Neural progenitor cell (in vitro differentiated cells): ENCODE data around the gene BCAS3.

Experiments used
- CTCF ChIP-seq: fragments of 200-600 bp; sonication (generic); IDR thresholded peaks from 2 replicates; pipeline ENCODE4 v1.5.1; 2017; ENCODE audit warnings: antibody characterized with exemption, mild to moderate bottlenecking
- EZH2 ChIP-seq: fragments of 200-600 bp; sonication (generic); IDR thresholded peaks from 2 replicates; pipeline ENCODE4 v1.6.1; 2017; ENCODE audit warnings: antibody characterized with exemption, mild to moderate bottlenecking, moderate library complexity
- EZH2phosphoT487 ChIP-seq: fragments of 200-600 bp; sonication (generic); IDR thresholded peaks from 2 replicates; pipeline ENCODE4 v1.6.1; 2017; ENCODE audit warnings: antibody characterized with exemption

DNA sequence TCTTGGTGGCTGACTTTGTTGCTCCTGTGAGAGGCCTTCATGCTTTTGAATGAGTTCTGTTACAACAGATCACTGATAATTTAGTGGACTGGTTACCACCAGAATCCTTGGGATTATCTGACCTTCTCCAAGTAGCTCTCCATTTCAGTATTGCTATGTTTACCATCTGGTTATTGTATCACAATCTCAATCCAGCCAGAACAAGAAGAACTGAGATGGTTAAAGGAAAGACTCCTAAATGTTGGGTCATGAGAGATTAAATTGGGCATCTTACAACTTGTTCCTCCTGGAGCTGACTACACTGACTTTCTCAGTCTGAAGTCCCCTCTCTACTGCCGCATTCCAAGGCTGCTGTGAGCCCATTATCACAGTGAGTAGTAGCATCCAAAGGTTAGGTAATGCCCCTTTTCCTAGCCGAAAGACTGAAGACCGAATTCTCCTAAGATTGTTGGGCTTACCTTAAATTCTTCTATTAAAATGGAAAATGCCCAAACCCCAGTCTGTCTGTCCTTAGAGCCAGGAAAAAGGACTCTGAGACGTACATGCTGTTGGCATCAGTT, 540.3 kb downstream of the BCAS3 start:
- TF ChIP-seq CTCF = no peak
- no peak for TF ChIP-seq EZH2
- no peak for TF ChIP-seq EZH2phosphoT487
